K562 (cell line): ENCODE measurements around the gene C16orf89.

Experiments used
- BACH1 ChIP-seq: fragments of 200-800 bp; sonication (Bioruptor generic); IDR thresholded peaks from 2 replicates; pipeline ENCODE4 v1.6.1; 2016; ENCODE audit warnings: missing genetic modification characterization, missing compliant biosample characterization
- IRF2 ChIP-seq: sonication (generic); formaldehyde crosslinking; IDR thresholded peaks from 2 replicates; pipeline ENCODE4 v1.8.1; 2022; ENCODE audit warnings: mild to moderate bottlenecking, missing genetic modification reagents
- JUND ChIP-seq, 2 experiments: IDR thresholded peaks; 2 replicates in 1 of 2; 3 replicates in 1 of 2; pipeline ENCODE4 v1.6.1; 2011; ENCODE audit warnings: borderline replicate concordance in 2 of 2, low read depth in 2 of 2, low read length in 2 of 2, improper control_type of control experiment in 1 of 2, missing biosample characterization in 1 of 2, missing genetic modification characterization in 1 of 2, missing genetic modification reagents in 1 of 2
- MYC ChIP-seq, 2 experiments: fragments of 250-450 bp in 1 of 2; sonication (Bioruptor Pico) in 1 of 2; IDR thresholded peaks; 2 replicates each; pipeline versions ENCODE4 v1.5.1 to v1.6.1; 2012 to 2021; ENCODE audit warnings: low read depth in 2 of 2, borderline replicate concordance in 1 of 2, improper control_type of control experiment in 1 of 2, low read length in 1 of 2, mild to moderate bottlenecking in 1 of 2, moderate library complexity in 1 of 2
- POLR2A ChIP-seq: fragments of 450-650 bp; conservative IDR thresholded peaks from 2 replicates; pipeline ENCODE4 v1.6.1; 2016
- ZKSCAN8 ChIP-seq: fragments of 200-800 bp; sonication (Bioruptor generic); IDR thresholded peaks from 2 replicates; pipeline ENCODE4 v1.6.1; 2016; ENCODE audit warnings: missing genetic modification characterization, missing compliant biosample characterization
- TF ChIP-seq, protein P1 (sequence below): sonication (generic); formaldehyde crosslinking; IDR thresholded peaks from 2 replicates; pipeline ENCODE4 v1.8.1; 2023; ENCODE audit warnings: mild to moderate bottlenecking, missing genetic modification reagents, moderate library complexity
- TF ChIP-seq, protein P2 (sequence below), 3 experiments: IDR thresholded peaks in 2 of 3; conservative IDR thresholded peaks in 1 of 3; 2 replicates each; pipeline ENCODE4 v1.5.1; 2011 to 2012; ENCODE audit warnings: low read length in 3 of 3, mild to moderate bottlenecking in 3 of 3, control low read depth in 2 of 3, improper control_type of control experiment in 1 of 3, inconsistent platforms in 1 of 3, low read depth in 1 of 3, mixed read lengths in 1 of 3, moderate library complexity in 1 of 3; ENCODE audit not compliant: insufficient read depth in 2 of 3
- TF ChIP-seq, protein P3 (sequence below): fragments of 200-600 bp; sonication (generic); IDR thresholded peaks from one replicate; pipeline ENCODE4 v1.6.1; 2012; ENCODE audit warnings: mild to moderate bottlenecking, low read depth, low read length, inconsistent platforms

DNA sequence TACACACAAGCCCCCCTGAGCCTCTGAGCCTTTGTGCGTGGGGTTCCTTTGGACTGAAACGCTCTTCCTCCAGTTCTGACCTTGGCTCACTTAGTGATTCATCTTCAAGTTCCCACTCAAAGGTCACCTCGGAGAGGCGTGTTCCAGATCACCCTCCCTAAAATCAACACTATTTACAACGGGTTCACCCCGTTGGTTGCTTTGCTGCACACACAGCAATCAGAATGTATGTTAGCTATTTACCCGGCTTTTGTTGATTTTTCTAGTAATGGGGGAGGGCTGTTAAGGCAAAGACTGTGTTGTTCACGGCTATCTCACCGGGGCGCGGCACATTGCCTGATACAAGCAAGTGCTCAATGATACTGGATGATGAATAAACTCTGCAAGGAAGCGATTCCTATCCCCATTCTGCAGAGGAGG, 33.0 kb downstream of the C16orf89 start:
- TF ChIP-seq, protein P1, sequence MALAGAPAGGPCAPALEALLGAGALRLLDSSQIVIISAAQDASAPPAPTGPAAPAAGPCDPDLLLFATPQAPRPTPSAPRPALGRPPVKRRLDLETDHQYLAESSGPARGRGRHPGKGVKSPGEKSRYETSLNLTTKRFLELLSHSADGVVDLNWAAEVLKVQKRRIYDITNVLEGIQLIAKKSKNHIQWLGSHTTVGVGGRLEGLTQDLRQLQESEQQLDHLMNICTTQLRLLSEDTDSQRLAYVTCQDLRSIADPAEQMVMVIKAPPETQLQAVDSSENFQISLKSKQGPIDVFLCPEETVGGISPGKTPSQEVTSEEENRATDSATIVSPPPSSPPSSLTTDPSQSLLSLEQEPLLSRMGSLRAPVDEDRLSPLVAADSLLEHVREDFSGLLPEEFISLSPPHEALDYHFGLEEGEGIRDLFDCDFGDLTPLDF (CRISPR knock-in tag) = no peak
- TF ChIP-seq POLR2A (no peak), MYC (IDR thresholded peaks at IDR 0.05; ENCODE audit: low read depth, low read length) (no peak), MYC (CRISPR knock-in tag; IDR thresholded peaks at IDR 0.05; ENCODE audit: borderline replicate concordance, low read depth) (no peak), JUND (IDR thresholded peaks at IDR 0.05; ENCODE audit: borderline replicate concordance, low read depth, low read length) (no peak), JUND (tag; IDR thresholded peaks at IDR 0.05; ENCODE audit: borderline replicate concordance, low read depth, low read length) (no peak), ZKSCAN8 (CRISPR knock-in tag) (no peak), IRF2 (CRISPR knock-in tag) (no peak), BACH1 (tag) (no peak)
- TF ChIP-seq, protein P2, sequence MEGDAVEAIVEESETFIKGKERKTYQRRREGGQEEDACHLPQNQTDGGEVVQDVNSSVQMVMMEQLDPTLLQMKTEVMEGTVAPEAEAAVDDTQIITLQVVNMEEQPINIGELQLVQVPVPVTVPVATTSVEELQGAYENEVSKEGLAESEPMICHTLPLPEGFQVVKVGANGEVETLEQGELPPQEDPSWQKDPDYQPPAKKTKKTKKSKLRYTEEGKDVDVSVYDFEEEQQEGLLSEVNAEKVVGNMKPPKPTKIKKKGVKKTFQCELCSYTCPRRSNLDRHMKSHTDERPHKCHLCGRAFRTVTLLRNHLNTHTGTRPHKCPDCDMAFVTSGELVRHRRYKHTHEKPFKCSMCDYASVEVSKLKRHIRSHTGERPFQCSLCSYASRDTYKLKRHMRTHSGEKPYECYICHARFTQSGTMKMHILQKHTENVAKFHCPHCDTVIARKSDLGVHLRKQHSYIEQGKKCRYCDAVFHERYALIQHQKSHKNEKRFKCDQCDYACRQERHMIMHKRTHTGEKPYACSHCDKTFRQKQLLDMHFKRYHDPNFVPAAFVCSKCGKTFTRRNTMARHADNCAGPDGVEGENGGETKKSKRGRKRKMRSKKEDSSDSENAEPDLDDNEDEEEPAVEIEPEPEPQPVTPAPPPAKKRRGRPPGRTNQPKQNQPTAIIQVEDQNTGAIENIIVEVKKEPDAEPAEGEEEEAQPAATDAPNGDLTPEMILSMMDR (IDR thresholded peaks at IDR 0.05 in 2 of 3, conservative IDR thresholded peaks at IDR 0.05 in 1 of 3; ENCODE audit: insufficient read depth in 2 of 3, low read depth in 1 of 3, low read length in 3 of 3) = no peak
- TF ChIP-seq, protein P3, sequence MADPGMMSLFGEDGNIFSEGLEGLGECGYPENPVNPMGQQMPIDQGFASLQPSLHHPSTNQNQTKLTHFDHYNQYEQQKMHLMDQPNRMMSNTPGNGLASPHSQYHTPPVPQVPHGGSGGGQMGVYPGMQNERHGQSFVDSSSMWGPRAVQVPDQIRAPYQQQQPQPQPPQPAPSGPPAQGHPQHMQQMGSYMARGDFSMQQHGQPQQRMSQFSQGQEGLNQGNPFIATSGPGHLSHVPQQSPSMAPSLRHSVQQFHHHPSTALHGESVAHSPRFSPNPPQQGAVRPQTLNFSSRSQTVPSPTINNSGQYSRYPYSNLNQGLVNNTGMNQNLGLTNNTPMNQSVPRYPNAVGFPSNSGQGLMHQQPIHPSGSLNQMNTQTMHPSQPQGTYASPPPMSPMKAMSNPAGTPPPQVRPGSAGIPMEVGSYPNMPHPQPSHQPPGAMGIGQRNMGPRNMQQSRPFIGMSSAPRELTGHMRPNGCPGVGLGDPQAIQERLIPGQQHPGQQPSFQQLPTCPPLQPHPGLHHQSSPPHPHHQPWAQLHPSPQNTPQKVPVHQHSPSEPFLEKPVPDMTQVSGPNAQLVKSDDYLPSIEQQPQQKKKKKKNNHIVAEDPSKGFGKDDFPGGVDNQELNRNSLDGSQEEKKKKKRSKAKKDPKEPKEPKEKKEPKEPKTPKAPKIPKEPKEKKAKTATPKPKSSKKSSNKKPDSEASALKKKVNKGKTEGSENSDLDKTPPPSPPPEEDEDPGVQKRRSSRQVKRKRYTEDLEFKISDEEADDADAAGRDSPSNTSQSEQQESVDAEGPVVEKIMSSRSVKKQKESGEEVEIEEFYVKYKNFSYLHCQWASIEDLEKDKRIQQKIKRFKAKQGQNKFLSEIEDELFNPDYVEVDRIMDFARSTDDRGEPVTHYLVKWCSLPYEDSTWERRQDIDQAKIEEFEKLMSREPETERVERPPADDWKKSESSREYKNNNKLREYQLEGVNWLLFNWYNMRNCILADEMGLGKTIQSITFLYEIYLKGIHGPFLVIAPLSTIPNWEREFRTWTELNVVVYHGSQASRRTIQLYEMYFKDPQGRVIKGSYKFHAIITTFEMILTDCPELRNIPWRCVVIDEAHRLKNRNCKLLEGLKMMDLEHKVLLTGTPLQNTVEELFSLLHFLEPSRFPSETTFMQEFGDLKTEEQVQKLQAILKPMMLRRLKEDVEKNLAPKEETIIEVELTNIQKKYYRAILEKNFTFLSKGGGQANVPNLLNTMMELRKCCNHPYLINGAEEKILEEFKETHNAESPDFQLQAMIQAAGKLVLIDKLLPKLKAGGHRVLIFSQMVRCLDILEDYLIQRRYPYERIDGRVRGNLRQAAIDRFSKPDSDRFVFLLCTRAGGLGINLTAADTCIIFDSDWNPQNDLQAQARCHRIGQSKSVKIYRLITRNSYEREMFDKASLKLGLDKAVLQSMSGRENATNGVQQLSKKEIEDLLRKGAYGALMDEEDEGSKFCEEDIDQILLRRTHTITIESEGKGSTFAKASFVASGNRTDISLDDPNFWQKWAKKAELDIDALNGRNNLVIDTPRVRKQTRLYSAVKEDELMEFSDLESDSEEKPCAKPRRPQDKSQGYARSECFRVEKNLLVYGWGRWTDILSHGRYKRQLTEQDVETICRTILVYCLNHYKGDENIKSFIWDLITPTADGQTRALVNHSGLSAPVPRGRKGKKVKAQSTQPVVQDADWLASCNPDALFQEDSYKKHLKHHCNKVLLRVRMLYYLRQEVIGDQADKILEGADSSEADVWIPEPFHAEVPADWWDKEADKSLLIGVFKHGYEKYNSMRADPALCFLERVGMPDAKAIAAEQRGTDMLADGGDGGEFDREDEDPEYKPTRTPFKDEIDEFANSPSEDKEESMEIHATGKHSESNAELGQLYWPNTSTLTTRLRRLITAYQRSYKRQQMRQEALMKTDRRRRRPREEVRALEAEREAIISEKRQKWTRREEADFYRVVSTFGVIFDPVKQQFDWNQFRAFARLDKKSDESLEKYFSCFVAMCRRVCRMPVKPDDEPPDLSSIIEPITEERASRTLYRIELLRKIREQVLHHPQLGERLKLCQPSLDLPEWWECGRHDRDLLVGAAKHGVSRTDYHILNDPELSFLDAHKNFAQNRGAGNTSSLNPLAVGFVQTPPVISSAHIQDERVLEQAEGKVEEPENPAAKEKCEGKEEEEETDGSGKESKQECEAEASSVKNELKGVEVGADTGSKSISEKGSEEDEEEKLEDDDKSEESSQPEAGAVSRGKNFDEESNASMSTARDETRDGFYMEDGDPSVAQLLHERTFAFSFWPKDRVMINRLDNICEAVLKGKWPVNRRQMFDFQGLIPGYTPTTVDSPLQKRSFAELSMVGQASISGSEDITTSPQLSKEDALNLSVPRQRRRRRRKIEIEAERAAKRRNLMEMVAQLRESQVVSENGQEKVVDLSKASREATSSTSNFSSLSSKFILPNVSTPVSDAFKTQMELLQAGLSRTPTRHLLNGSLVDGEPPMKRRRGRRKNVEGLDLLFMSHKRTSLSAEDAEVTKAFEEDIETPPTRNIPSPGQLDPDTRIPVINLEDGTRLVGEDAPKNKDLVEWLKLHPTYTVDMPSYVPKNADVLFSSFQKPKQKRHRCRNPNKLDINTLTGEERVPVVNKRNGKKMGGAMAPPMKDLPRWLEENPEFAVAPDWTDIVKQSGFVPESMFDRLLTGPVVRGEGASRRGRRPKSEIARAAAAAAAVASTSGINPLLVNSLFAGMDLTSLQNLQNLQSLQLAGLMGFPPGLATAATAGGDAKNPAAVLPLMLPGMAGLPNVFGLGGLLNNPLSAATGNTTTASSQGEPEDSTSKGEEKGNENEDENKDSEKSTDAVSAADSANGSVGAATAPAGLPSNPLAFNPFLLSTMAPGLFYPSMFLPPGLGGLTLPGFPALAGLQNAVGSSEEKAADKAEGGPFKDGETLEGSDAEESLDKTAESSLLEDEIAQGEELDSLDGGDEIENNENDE = no peak
